ENCODE results near the gene ADAMTS7.

ADAMTS7 gene, protein sequence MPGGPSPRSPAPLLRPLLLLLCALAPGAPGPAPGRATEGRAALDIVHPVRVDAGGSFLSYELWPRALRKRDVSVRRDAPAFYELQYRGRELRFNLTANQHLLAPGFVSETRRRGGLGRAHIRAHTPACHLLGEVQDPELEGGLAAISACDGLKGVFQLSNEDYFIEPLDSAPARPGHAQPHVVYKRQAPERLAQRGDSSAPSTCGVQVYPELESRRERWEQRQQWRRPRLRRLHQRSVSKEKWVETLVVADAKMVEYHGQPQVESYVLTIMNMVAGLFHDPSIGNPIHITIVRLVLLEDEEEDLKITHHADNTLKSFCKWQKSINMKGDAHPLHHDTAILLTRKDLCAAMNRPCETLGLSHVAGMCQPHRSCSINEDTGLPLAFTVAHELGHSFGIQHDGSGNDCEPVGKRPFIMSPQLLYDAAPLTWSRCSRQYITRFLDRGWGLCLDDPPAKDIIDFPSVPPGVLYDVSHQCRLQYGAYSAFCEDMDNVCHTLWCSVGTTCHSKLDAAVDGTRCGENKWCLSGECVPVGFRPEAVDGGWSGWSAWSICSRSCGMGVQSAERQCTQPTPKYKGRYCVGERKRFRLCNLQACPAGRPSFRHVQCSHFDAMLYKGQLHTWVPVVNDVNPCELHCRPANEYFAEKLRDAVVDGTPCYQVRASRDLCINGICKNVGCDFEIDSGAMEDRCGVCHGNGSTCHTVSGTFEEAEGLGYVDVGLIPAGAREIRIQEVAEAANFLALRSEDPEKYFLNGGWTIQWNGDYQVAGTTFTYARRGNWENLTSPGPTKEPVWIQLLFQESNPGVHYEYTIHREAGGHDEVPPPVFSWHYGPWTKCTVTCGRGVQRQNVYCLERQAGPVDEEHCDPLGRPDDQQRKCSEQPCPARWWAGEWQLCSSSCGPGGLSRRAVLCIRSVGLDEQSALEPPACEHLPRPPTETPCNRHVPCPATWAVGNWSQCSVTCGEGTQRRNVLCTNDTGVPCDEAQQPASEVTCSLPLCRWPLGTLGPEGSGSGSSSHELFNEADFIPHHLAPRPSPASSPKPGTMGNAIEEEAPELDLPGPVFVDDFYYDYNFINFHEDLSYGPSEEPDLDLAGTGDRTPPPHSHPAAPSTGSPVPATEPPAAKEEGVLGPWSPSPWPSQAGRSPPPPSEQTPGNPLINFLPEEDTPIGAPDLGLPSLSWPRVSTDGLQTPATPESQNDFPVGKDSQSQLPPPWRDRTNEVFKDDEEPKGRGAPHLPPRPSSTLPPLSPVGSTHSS (N-terminal part only)

DNA sequence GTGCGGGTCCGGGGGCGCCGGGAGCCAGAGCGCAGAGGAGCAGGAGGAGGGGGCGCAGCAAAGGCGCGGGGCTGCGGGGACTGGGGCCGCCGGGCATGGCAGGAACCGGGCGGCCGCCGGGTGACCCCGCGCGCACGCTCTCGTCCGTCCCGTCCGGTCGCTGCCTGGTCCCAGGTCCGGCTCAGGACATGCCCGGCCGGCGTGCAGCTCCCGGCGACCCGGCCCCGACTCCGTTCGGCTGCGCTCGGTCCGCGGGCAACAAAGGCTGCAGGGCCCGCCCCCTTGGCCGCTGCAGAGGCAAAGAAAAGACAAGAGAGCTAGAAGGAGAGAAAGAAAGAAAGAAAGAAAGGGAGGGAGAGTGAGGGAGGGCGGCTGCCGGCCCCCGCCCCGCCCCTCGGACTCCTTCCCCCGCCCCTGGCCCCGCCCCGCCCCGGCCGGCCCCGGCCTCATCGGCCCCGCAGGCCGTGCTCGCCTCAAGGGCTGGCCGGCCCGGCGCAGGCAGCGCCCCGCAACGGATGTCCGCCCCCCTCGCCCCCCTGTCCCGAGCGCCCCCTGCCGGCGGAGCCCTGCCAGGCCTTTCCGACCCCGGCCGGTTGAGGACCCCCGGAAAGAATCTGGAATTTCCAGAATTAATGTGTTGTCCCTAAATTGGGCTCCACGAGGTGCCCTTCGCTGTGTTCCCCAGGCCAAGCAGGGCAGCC is at the start of gene ADAMTS7:
Gene ADAMTS7, minus strand, starts transcription at position 341 of the 701 bp plus-strand sequence. Its CDS starts 244 bp downstream, at position 97.
- peak within 1 kb of the TSS; percentile 60 for H3K4me3 ChIP-seq (ENCODE audit: low read depth, low read length)
- TF ChIP-seq, protein P1, sequence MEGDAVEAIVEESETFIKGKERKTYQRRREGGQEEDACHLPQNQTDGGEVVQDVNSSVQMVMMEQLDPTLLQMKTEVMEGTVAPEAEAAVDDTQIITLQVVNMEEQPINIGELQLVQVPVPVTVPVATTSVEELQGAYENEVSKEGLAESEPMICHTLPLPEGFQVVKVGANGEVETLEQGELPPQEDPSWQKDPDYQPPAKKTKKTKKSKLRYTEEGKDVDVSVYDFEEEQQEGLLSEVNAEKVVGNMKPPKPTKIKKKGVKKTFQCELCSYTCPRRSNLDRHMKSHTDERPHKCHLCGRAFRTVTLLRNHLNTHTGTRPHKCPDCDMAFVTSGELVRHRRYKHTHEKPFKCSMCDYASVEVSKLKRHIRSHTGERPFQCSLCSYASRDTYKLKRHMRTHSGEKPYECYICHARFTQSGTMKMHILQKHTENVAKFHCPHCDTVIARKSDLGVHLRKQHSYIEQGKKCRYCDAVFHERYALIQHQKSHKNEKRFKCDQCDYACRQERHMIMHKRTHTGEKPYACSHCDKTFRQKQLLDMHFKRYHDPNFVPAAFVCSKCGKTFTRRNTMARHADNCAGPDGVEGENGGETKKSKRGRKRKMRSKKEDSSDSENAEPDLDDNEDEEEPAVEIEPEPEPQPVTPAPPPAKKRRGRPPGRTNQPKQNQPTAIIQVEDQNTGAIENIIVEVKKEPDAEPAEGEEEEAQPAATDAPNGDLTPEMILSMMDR (IDR thresholded peaks at IDR 0.05; ENCODE audit: low read depth, low read length) = peak; percentile 77

DNA sequence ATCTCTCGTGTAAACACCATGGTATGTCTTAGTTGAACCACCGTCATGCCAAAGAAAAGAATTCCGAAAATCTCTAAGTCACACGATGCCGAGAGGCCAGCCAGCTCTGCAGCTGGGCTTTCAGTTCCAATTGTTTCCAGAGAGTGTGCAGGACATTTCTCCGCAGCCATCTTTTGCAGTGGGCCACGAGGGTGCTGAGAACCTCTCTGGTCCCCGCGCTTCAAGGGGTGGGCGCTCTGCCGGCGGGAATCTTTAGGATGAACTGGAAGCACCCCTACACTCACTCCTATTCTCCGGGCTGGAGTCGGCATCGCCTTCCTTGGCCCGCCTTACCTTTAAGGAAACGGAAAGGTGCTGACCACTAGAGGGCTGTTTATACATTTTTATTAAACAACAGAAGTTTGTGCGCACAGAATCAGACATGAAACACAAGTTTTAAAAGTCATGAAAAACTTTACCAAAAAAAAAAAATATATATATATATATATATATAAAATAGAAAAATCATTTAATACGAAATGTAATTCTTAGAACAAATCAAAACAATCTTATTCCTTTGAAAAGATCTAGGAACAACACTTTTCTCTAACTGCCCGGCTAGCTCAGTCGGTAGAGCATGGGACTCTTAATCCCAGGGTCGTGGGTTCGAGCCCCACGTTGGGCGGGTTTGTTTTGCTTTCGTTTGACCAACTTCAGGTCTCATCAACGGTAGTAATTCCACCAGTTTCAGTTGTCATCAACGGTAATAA is 48.9 kb upstream of the ADAMTS7 start:
- TF ChIP-seq, protein P1 (IDR thresholded peaks at IDR 0.05; ENCODE audit: low read depth, low read length) = peak; percentile 48
- H3K4me3 ChIP-seq (ENCODE audit: low read depth, low read length) = peak overlapping the region; percentile 64

DNA sequence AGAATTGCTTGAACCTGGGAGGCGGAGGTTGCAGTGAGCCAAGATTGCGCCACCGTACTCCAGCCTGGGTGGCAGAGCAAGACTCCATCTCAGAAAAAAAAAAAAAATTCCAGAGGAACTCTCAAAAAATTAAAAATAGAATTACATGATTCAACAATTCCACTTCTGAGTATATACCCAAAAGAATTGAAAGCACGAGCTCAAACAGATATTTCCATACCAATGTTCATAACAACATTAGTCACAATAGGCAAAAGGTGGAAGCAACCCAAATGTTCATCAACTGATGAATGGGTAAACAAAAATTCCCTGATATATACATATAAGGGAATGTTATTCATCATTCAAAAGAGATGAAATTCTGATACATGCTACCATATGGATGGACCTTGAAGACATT is 44.5 kb upstream of the ADAMTS7 start:
- TF ChIP-seq, protein P1 (IDR thresholded peaks at IDR 0.05; ENCODE audit: low read depth, low read length) = no peak
- H3K4me3 ChIP-seq (ENCODE audit: low read depth, low read length) = no peak overlapping the region

DNA sequence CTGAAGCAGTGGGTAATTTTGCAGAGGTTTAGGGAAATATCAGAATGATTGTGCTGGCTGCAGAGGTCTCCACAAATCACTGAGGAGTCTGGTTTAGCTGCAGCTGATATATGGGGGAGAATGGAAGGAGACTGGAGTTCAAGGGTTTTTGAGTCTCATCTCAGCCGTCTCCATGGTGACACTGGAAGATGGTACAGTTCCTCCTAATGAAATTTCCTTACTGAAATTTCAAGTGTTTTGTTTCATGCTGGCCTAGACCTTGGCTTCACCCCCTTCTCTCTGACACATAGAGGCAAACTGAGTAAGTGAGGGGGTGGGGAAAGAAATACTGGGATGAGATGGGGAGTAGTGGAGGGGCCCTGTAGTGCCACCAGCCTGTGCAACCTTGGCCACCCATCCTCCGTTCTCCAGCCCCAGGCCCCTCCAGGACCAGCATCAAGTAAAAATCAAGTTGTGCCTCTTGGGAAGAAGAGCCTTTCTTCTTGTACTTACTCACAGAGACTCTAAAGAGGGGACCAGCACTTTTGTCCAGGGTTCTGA is 43.6 kb upstream of the ADAMTS7 start:
- H3K4me3 ChIP-seq (ENCODE audit: low read depth, low read length) = no peak overlapping the region
- TF ChIP-seq, protein P1 (IDR thresholded peaks at IDR 0.05; ENCODE audit: low read depth, low read length) = no peak

DNA sequence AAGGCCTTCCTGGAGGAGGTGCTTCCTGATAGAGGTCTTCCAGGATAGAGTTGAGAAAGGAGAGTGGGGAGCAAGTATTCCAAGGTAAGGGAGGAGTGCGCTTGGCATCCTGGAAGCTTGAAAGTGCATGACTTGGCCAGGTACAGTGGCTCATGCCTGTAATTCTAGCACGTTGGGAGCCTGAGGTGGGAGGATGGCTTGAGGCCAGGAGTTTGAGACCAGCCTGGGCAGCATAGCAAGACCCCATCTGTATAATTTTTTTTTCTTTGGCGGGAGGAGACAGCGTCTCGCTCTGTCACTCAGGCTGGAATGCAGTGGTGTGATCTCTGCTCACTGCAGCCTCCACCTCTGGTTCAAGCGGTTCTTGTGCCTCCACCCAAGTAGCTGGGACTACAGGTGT is 42.2 kb upstream of the ADAMTS7 start:
- TF ChIP-seq, protein P1 (IDR thresholded peaks at IDR 0.05; ENCODE audit: low read depth, low read length) = no peak
- no peak overlapping the region for H3K4me3 ChIP-seq (ENCODE audit: low read depth, low read length)
